ENCODE results near the gene REST.
"Not testable (repeated sequence)": the region's sequence is repeated elsewhere in the genome, so short reads cannot be mapped to it uniquely, and the experiment has no call there.

Gene REST

GRCh38 chr4:56910172-56910967 is 2.7 kb downstream of the REST start:
- DNase-seq = peak; percentile 4

GRCh38 chr4:56914336-56914735 is 6.6 kb downstream of the REST start:
- peak; percentile 11 for DNase-seq

GRCh38 chr4:56914977-56915376 is 7.3 kb downstream of the REST start:
- DNase-seq = not testable (repeated sequence)

GRCh38 chr4:56927196-56927595 is 19.5 kb downstream of the REST start:
- DNase-seq = no peak

- no peak for DNase-seq
These were observed 22.9 kb downstream of the REST start for GRCh38 chr4:56930638-56931037.

GRCh38 chr4:56931924-56932323 is 24.2 kb downstream of the REST start:
- no peak for DNase-seq

- no peak for DNase-seq
These were observed 29.6 kb downstream of the REST start for GRCh38 chr4:56937262-56937661.

- DNase-seq = not testable (repeated sequence)
These were observed 32.1 kb downstream of the REST start for GRCh38 chr4:56939826-56940225.

- DNase-seq = no peak
These were observed 32.7 kb downstream of the REST start for GRCh38 chr4:56940403-56940802.

- DNase-seq = no peak
These were observed 33.3 kb downstream of the REST start for GRCh38 chr4:56940971-56941370.

- DNase-seq = no peak
These were observed 33.7 kb downstream of the REST start for GRCh38 chr4:56941403-56941802.

GRCh38 chr4:56953680-56954520 is 46.2 kb downstream of the REST start:
- no peak for DNase-seq

GRCh38 chr4:56958111-56958517 is 50.4 kb downstream of the REST start:
- DNase-seq = peak; percentile 91

GRCh38 chr4:56959100-56959499 is 51.4 kb downstream of the REST start:
- no peak for DNase-seq

GRCh38 chr4:56961107-56961500 is 53.4 kb downstream of the REST start:
- DNase-seq = no peak

- DNase-seq = no peak
These were observed 63.7 kb downstream of the REST start for GRCh38 chr4:56971383-56971782.

GRCh38 chr4:56972389-56972788 is 64.7 kb downstream of the REST start:
- DNase-seq = no peak

- peak; percentile 32 for DNase-seq
These were observed 65.1 kb downstream of the REST start for GRCh38 chr4:56972809-56973208.

GRCh38 chr4:56973336-56973735 is 65.6 kb downstream of the REST start:
- peak; percentile 44 for DNase-seq

- DNase-seq = peak; percentile 21
These were observed 68.7 kb downstream of the REST start for GRCh38 chr4:56976283-56976836.

GRCh38 chr4:56976837-56977320 is 69.2 kb downstream of the REST start:
- DNase-seq = peak; percentile 45

- DNase-seq = peak; percentile 100
These were observed 69.8 kb downstream of the REST start, which contains the start of gene NOA1 for GRCh38 chr4:56977321-56978012. Gene NOA1, minus strand, starts transcription at chr4:56977606. Its CDS starts 21 bp downstream, at chr4:56977585.
